HPDE6-E6E7 (cell line): ENCODE data around the gene RELT.

ENCODE experiments used
- DNase-seq: peaks from one replicate; pipeline ENCODE4 v3.0.0; 2011; ENCODE audit warnings: missing footprints; ENCODE audit errors: extremely low spot score

Gene RELT

GRCh38 chr11:73376160-73376802, at the start of gene RELT:
Gene RELT (plus strand): TSS chr11:73376399. CDS start chr11:73389137, 12,738 bp downstream.
- DNase-seq, result peak; percentile 95

GRCh38 chr11:73326929-73327811, 49.0 kb upstream of the RELT start:
- peak; percentile 33 for DNase-seq

GRCh38 chr11:73327812-73328364, 48.3 kb upstream of the RELT start:
- no peak for DNase-seq

GRCh38 chr11:73330569-73331093, 45.6 kb upstream of the RELT start:
- DNase-seq, result no peak

DNA sequence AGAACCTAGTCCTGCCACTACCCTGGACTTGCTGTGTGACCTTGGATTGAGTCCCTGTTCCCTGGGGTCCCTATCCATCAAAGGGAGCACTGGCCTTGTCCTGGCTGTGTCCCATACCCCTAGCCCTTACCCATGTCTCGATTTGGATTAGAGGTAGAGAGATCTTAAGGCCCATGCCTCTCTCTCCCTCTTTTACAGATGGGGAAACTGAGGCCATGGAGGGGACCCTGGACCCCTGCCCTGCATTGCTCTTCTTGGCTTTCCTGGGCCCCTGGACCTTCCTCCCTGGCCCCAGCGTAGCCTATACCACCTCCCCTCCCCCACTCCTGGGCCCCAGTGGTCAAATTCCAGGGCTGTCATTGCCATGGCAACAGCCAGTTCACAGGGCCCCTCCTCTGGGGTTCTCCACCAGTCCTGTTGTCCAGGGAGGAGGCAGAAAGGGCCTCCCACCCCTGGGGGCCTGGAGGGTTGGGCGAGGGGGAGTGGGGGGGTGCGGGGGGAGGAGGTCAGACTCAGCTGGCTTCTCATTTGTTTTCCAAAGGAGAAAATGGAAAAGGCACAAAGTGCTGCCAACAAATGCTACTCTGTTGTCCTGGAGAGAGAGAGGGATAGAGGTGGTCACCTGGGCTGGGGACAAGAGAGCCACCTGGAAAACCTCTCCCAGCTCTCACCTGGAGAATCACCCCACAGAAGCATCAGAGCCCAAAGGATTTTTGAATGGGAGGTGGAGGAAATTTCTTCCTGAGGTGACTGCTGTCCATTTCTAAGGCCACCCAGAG, 44.9 kb upstream of the RELT start:
- no peak for DNase-seq

- DNase-seq, result no peak
Observed at GRCh38 chr11:73333173-73333572, 43.0 kb upstream of the RELT start.

- no peak for DNase-seq
Observed at GRCh38 chr11:73333640-73334383, 42.4 kb upstream of the RELT start.

- DNase-seq, result peak; percentile 72
Observed at GRCh38 chr11:73334384-73335203, 41.6 kb upstream of the RELT start.

DNA sequence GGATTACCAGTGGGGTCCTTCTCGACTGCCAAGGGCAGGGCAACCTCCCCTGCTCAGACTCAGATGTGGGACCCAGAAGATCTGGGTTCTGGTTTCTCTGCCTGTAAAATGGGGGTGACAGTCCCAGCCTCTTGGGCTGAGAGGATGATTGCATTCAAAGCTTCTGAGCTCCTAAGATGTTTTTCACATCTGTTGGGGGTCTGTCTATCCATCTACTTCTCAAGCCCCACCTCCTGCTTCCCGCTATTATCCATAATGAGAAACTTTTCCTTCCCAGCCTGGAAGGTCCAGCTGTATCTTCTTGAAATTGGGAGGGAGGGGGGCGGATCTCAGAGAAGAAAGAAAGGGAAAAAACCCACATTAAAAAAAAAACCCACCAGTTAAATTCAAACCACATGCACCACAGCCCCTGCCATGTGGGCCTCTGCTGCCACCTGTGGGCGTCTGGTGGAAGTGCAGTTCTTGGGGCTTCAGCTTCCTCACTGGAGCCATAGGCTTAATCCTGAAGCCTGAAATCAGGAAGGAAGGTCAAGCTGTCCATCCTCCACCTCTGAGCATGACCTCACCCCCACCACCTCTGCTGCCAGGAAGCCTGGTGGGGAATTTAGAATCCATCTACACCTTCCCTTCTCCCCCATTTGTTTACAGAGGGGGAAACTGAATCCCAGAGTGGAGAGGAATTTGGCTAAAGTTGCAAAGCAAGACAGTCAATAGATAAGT, 40.8 kb upstream of the RELT start:
- DNase-seq, result peak; percentile 71

DNA sequence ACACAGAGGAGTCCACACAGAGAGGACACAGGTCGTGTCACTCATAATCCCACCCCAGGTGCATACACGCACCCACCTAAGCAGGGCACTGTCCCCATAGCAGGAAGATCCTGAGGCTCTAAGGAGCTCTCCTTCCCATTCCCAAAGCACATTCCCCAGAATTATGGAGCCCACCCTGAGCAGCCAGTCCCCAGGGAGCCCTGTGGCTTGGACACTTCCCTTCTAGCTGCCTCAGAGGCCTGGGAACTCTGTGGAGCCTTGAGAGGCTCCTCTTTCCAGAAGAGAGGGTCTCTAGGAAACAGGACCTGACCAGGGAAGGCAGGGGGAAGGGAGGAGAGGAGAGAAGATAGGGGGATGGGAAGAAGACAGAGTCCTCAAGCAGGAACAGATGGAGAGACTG, 38.4 kb upstream of the RELT start:
- no peak for DNase-seq

DNA sequence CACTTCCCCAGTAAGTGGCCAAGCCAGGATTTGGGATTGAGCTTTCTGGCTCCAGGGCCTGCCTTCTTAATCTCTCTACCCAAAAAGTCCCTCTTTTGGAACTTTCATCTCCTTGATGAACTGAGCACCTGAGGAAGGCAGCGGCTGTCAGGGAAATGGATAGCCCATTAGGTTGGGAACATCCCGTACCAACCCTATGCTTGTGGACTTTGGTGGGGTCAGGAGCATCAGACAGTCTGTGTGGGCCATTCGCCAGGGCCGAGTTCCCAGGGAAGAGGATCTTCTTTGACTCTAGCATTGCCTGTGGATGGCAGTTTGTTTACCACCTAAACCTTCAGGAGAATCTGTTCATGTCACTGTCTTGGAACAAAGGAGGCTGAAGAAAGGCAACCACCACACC, 37.9 kb upstream of the RELT start:
- DNase-seq, result no peak

DNA sequence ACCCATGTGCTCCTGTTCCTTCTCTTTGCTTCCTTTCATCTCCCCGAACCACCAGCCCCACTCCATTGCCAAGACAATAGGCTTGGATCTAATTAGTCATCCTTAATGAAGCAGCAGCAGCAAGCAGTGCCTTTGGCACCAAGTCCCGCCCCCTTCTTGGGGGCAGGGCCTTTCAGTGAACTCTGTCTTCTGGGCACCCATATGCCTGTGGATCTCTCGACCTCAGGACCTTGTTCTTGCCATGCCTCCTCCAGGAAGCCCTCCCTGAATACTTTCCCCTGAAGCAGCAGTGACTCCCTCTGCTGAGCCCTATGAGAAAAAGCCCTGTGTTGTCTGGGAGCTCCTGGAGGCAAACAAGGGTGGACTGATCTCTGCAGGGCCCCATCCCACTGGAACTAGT, 36.0 kb upstream of the RELT start:
- no peak for DNase-seq

- DNase-seq, result no peak
Observed at GRCh38 chr11:73342633-73343032, 33.6 kb upstream of the RELT start.

GRCh38 chr11:73343076-73343873, 32.9 kb upstream of the RELT start:
- DNase-seq, result no peak

- DNase-seq, result no peak
Observed at GRCh38 chr11:73344191-73344607, 32.0 kb upstream of the RELT start.

GRCh38 chr11:73345481-73346160, 30.6 kb upstream of the RELT start:
- DNase-seq, result no peak

DNA sequence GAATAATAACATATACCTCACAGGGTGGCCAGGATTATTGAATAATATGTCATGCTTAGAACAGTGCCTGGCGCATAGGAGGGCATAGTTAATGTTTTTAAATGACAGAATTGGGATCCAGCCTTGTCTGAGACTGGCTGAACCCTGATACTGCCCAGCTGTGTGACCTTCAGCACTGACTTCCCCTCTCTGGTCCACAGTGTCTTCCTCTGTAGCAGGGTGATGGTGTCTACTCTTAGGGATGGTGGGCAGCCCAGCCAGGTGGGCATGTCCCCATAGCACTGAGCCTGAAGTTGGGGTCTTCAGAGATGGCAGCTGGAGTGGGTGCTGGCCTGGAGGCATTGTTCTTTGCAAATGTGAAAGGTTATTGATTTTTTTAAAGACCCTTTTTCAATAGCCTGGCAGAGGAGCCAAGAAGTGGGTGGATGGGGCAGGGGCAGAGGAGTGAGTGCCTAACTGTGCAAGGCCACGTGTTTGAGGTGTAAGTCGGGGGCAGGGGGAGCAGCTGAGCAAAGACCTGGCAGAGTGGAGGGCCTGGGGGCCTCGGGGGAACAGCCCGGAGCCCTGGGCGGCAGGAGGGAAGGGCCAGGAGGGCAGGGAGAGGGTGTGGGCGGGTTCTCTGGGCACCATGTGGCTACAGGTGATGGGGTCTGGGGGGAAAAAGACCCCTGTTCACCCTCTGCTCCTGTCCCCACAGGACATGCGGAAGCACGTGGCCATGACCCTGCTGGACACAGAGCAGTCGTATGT, 29.8 kb upstream of the RELT start:
- DNase-seq, result no peak
